Fibroblast of lung (primary cell): ENCODE data around the gene SPTBN1.

ENCODE experiments used
- CTCF ChIP-seq, 2 donors: IDR thresholded peaks in 1 of 2; conservative IDR thresholded peaks in 1 of 2; 1 replicate in 1 of 2; 2 replicates in 1 of 2; pipeline ENCODE4 v1.5.1; 2011 to 2012; ENCODE audit warnings: low read length in 2 of 2, control low read depth in 1 of 2, inconsistent platforms in 1 of 2, low read depth in 1 of 2, mild to moderate bottlenecking in 1 of 2
- EZH2 ChIP-seq: IDR thresholded peaks from 2 replicates; pipeline ENCODE4 v1.5.1; 2012; ENCODE audit warnings: low read length, control low read depth, mild to moderate bottlenecking; ENCODE audit errors: missing control alignments

- TF ChIP-seq CTCF (conservative IDR thresholded peaks at IDR 0.05 in 1 of 2, IDR thresholded peaks at IDR 0.05 in 1 of 2; ENCODE audit: low read depth in 1 of 2, low read length in 2 of 2) (no peak), EZH2 (no peak)
Measured at GRCh38 chr2:54559593-54560145, 103.5 kb downstream of the SPTBN1 start.
